AG04449 (cell line): ENCODE measurements around the gene CCDC195.

Source experiments
- CTCF ChIA-PET: fragments of 350-600 bp; formaldehyde crosslinking; extraction: SDS; loops from one replicate; lab custom pipeline; 2021; ENCODE audit warnings: antibody characterized with exemption; lab: Yijun Ruan, JAX
- POLR2A ChIA-PET: fragments of 400-600, 350-600 bp; formaldehyde crosslinking; extraction: SDS; loops from one replicate; lab custom pipeline; 2020; ENCODE audit warnings: antibody characterized with exemption, inconsistent platforms; lab: Yijun Ruan, JAX
- DNase-seq: peaks from one replicate; pipeline ENCODE4 v3.0.0-alpha.2; 2010; ENCODE audit warnings: low read depth, low spot score
- H3K4me3 ChIP-seq: 2 replicates; pipeline ENCODE4 v1.5.1; 2011; ENCODE audit warnings: low read depth, mild to moderate bottlenecking, control low read depth, low read length
- TF ChIP-seq, protein P1 (sequence below): IDR thresholded peaks from one replicate; pipeline ENCODE4 v1.5.1; 2011; ENCODE audit warnings: mild to moderate bottlenecking, moderate library complexity, low read length, control low read depth, inconsistent platforms; ENCODE audit not compliant: insufficient read depth; ENCODE audit errors: missing control alignments

The CCDC195 gene

DNA sequence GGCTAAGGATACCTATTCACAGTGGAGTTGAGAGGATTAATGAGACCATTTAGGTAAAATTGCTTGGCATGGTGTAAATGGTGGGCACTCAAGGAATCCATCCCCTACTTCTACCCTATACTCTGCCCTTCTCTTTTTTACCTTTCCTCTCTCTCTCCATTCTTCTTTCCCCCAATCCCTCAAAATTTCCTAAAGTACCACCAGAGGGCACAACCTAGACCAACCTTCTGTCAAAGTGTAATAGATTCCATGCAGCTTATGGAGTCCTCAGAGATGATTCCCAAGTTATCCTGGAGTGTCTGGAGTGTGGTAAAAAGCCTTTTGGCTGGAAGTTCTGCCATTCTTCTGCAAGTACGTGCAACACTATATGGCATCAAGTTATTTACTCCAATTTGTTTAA lies 33.0 kb upstream of the CCDC195 start:
- ChIA-PET CTCF (no interaction called here), POLR2A (no interaction called here)
- no peak overlapping the region for H3K4me3 ChIP-seq
- no peak for DNase-seq
- TF ChIP-seq, protein P1, sequence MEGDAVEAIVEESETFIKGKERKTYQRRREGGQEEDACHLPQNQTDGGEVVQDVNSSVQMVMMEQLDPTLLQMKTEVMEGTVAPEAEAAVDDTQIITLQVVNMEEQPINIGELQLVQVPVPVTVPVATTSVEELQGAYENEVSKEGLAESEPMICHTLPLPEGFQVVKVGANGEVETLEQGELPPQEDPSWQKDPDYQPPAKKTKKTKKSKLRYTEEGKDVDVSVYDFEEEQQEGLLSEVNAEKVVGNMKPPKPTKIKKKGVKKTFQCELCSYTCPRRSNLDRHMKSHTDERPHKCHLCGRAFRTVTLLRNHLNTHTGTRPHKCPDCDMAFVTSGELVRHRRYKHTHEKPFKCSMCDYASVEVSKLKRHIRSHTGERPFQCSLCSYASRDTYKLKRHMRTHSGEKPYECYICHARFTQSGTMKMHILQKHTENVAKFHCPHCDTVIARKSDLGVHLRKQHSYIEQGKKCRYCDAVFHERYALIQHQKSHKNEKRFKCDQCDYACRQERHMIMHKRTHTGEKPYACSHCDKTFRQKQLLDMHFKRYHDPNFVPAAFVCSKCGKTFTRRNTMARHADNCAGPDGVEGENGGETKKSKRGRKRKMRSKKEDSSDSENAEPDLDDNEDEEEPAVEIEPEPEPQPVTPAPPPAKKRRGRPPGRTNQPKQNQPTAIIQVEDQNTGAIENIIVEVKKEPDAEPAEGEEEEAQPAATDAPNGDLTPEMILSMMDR, result no peak

DNA sequence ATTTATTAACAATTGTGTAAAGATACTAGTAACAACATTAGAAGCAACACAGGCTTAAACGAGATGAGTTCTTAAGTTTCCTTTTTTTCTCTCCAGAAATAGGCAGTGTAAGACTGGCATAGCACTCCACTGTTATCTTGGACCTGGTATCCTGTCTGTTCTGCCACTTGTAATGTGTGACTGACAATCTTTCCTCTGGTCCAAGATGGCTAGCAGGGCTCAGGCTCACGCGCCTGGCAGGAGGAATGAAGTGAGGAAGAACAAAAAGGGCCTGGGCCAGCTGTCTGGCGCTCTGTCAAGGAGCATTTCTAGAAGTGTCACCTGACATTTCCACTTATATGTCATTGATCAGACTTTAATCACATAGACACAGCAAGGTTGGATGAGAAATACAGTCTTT lies 31.6 kb upstream of the CCDC195 start:
- TF ChIP-seq, protein P1, result no peak
- POLR2A ChIA-PET, result no interaction called here

DNA sequence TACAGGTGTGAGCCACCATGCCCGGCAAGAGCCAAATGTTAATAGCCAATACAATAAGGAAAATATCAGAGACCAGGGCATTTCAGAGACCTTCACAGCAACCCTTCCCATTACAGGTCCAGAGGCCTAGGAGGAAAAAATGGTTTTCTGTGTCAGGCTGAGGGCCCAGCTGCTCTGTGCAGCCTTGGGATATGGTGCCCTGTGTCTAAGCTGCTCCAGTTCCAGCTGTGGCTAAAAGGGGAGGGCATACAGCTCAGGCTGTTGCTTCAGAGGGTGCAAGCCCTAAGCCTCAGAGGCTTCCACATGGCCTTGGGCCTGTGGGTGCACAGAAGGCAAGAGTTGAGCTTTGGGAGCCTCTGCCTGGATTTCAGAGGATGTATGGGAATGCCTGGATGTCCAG lies 20.1 kb upstream of the CCDC195 start:
- no peak overlapping the region for H3K4me3 ChIP-seq
- CTCF ChIA-PET, result no interaction called here
- DNase-seq, result no peak
- POLR2A ChIA-PET, result no interaction called here
- TF ChIP-seq, protein P1, result no peak

More for the DNA sequence above, 31.6 kb upstream of the CCDC195 start:
- DNase-seq, result no peak
- H3K4me3 ChIP-seq, result no peak overlapping the region
- CTCF ChIA-PET, result no interaction called here

DNA sequence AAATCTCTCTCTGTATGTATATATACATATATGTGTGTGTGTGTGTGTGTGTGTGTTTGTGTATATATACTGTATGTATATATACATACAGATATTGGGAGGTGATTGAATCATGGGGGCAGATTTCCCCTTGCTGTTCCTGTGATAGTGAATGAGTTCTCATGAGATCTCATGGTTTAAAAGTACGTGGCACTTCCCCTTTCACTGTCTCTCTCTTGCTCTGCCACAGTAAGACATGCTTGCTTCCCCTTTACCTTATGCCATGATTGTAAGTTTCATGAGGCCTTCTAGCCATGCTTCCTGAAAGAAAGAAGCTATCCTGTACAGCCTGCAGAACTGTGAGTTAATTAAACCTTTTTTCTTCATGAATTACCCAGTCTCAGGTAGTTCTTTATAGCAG lies 18.8 kb upstream of the CCDC195 start:
- CTCF ChIA-PET, result no interaction called here
- TF ChIP-seq, protein P1, result no peak
- no peak overlapping the region for H3K4me3 ChIP-seq
- no peak for DNase-seq
- POLR2A ChIA-PET, result no interaction called here

DNA sequence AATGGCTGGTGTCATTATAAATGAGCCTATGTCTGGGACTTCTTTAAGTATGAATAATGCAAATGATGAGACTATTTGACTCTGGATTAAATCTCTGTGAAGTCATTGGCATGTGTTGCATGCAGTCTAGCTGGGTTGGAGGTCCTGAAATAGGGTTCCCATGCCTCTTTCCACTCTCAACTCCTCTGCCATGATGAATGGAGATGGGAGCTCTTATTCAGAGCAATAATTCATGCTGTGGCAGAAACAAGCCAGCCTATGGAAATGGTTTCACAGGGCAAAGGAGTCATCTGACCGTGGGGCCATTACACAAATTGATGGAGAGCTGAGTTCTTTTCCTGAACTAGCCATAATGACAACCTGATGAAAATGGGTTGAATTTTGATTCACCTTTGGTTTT lies 15.5 kb upstream of the CCDC195 start:
- ChIA-PET CTCF (no interaction called here), POLR2A (no interaction called here)
- no peak for DNase-seq
- TF ChIP-seq, protein P1, result no peak
- H3K4me3 ChIP-seq, result no peak overlapping the region

DNA sequence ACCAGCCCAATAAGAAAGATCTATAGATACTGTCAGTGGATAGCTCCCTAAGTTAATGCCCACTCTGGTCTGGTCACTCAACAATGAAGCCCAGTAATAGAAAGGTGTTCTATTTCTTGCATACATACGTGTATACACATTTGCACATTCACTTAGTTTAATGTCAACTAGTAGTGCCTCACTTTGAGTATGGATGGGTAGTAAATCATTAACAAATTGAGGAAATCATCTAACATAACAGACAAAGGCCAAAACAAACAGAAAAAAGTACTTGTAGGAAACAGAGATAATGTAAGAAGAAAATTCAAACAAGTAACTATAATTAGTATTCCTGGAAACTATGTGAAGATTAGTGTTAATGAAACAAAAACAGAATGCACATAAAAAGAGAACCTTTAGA lies 13.3 kb upstream of the CCDC195 start:
- TF ChIP-seq, protein P1, result no peak
- H3K4me3 ChIP-seq, result no peak overlapping the region
- ChIA-PET POLR2A (no interaction called here), CTCF (no interaction called here)
- DNase-seq, result no peak
